NCI-H1694 (cell line): ENCODE measurements around the gene PROM1.

Experiments
- DNase-seq: peaks from one replicate; lab custom pipeline; 2025; lab: John Stamatoyannopoulos, UW

The PROM1 gene

GRCh38 chr4:16110199-16110598 is 26.4 kb upstream of the PROM1 start:
- DNase-seq = no peak

GRCh38 chr4:16109256-16109655 is 25.4 kb upstream of the PROM1 start:
- no peak for DNase-seq

GRCh38 chr4:16106956-16107355 is 23.1 kb upstream of the PROM1 start:
- no peak for DNase-seq

GRCh38 chr4:16104520-16104919 is 20.7 kb upstream of the PROM1 start:
- DNase-seq = no peak

GRCh38 chr4:16102356-16102755 is 18.5 kb upstream of the PROM1 start:
- DNase-seq = no peak

GRCh38 chr4:16100833-16101232 is 17.0 kb upstream of the PROM1 start:
- DNase-seq = no peak

- DNase-seq = no peak
Observed at GRCh38 chr4:16092682-16093319, 9.0 kb upstream of the PROM1 start.

GRCh38 chr4:16090096-16090705 is 6.4 kb upstream of the PROM1 start:
- no peak for DNase-seq

- no peak for DNase-seq
Observed at GRCh38 chr4:16089156-16089555, 5.3 kb upstream of the PROM1 start.

- DNase-seq = no peak
Observed at GRCh38 chr4:16088601-16089000, 4.8 kb upstream of the PROM1 start.

GRCh38 chr4:16085822-16086221 is 2.0 kb upstream of the PROM1 start:
- no peak for DNase-seq

GRCh38 chr4:16082426-16083240 is 1.2 kb downstream of the PROM1 start:
- no peak for DNase-seq

- DNase-seq = no peak
Observed at GRCh38 chr4:16082041-16082425, 1.8 kb downstream of the PROM1 start.

GRCh38 chr4:16079046-16079445 is 4.8 kb downstream of the PROM1 start:
- no peak for DNase-seq

GRCh38 chr4:16078195-16078760 is 5.5 kb downstream of the PROM1 start:
- DNase-seq = no peak

GRCh38 chr4:16077786-16078185 is 6.0 kb downstream of the PROM1 start:
- no peak for DNase-seq

GRCh38 chr4:16075975-16076757 is 7.7 kb downstream of the PROM1 start:
- DNase-seq = no peak

- no peak for DNase-seq
Observed at GRCh38 chr4:16075061-16075460, 8.8 kb downstream of the PROM1 start.

GRCh38 chr4:16072168-16072567 is 11.7 kb downstream of the PROM1 start:
- DNase-seq = no peak

GRCh38 chr4:16070203-16070602 is 13.6 kb downstream of the PROM1 start:
- DNase-seq = no peak

GRCh38 chr4:16067515-16067914 is 16.3 kb downstream of the PROM1 start:
- no peak for DNase-seq

- DNase-seq = no peak
Observed at GRCh38 chr4:16066586-16067128, 17.2 kb downstream of the PROM1 start.
